Neural cell (in vitro differentiated cells): ENCODE measurements around the gene OR3A3.

Source experiments
- CTCF ChIP-seq: fragments of 450-650 bp; IDR thresholded peaks from 2 replicates; pipeline ENCODE4 v1.5.1; 2014; ENCODE audit warnings: antibody characterized with exemption, mild to moderate bottlenecking, moderate library complexity; ENCODE audit not compliant: poor library complexity, severe bottlenecking
- EP300 ChIP-seq: fragments of 450-650 bp; conservative IDR thresholded peaks from 2 replicates; pipeline ENCODE4 v1.6.1; 2014; ENCODE audit warnings: antibody characterized with exemption, mild to moderate bottlenecking, moderate library complexity; ENCODE audit not compliant: poor library complexity, severe bottlenecking
- EZH2 ChIP-seq: fragments of 200-600, 300-800 bp; shearing (Covaris generic), sonication (generic); IDR thresholded peaks from 2 replicates; pipeline ENCODE4 v1.6.1; 2014; ENCODE audit warnings: antibody characterized with exemption, low read length, borderline replicate concordance, mild to moderate bottlenecking; ENCODE audit not compliant: insufficient read depth, poor library complexity, severe bottlenecking
- MXI1 ChIP-seq: fragments of 450-650 bp; conservative IDR thresholded peaks from 2 replicates; pipeline ENCODE4 v1.6.1; 2014; ENCODE audit warnings: antibody characterized with exemption, mild to moderate bottlenecking; ENCODE audit not compliant: poor library complexity, severe bottlenecking
- POLR2AphosphoS5 ChIP-seq: IDR thresholded peaks from 2 replicates; pipeline ENCODE4 v1.6.1; 2012
- RAD21 ChIP-seq: fragments of 450-650 bp; conservative IDR thresholded peaks from 2 replicates; pipeline ENCODE4 v1.6.1; 2014; ENCODE audit warnings: antibody characterized with exemption, mild to moderate bottlenecking, moderate library complexity
- REST ChIP-seq: IDR thresholded peaks from 2 replicates; pipeline ENCODE4 v1.6.1; 2012; ENCODE audit warnings: borderline replicate concordance
- TAF1 ChIP-seq: IDR thresholded peaks from 2 replicates; pipeline ENCODE4 v1.6.1; 2012; ENCODE audit warnings: low read depth

- TF ChIP-seq POLR2AphosphoS5: no peak
- no peak for TF ChIP-seq EZH2
- no peak for TF ChIP-seq CTCF
- TF ChIP-seq RAD21: no peak
- no peak for TF ChIP-seq REST
- no peak for TF ChIP-seq TAF1
- TF ChIP-seq MXI1: no peak
- TF ChIP-seq EP300: no peak
Observed at GRCh38 chr17:3411070-3411469, at the start of gene OR3A3.
